Effector memory CD4-positive, alpha-beta T cell (primary cell): Measurements from ENCODE around the gene KCTD5.

Experiments used
- DNase-seq, 3 donors: peaks; one replicate each; pipeline ENCODE4 v3.0.0-alpha.2; 2020
- H3K27ac ChIP-seq: 2 replicates; pipeline ENCODE4 v1.7.0; 2013; ENCODE audit warnings: mild to moderate bottlenecking, low read length, moderate library complexity; ENCODE audit not compliant: insufficient read depth, poor library complexity, severe bottlenecking
- H3K27me3 ChIP-seq: replicated peaks from 2 replicates; pipeline ENCODE4 v1.7.0; 2013; ENCODE audit warnings: mild to moderate bottlenecking, low read length; ENCODE audit not compliant: insufficient read depth, control insufficient read depth, poor library complexity, severe bottlenecking
- H3K36me3 ChIP-seq: 2 replicates; pipeline ENCODE4 v1.7.0; 2013; ENCODE audit warnings: mild to moderate bottlenecking, low read length, moderate library complexity; ENCODE audit not compliant: control insufficient read depth, insufficient read depth
- H3K4me1 ChIP-seq: 2 replicates; pipeline ENCODE4 v1.7.0; 2013; ENCODE audit warnings: low read length, mild to moderate bottlenecking; ENCODE audit not compliant: control insufficient read depth, insufficient read depth, poor library complexity, severe bottlenecking
- H3K4me3 ChIP-seq: 2 replicates; pipeline ENCODE4 v1.7.0; 2013; ENCODE audit warnings: low read length, low read depth, mild to moderate bottlenecking; ENCODE audit not compliant: insufficient read depth, poor library complexity, severe bottlenecking
- H3K9me3 ChIP-seq: 2 replicates; pipeline ENCODE4 v1.7.0; 2013; ENCODE audit warnings: mild to moderate bottlenecking, low read length, moderate library complexity; ENCODE audit not compliant: control insufficient read depth

Gene KCTD5

GRCh38 chr16:2749936-2750335, 67.6 kb downstream of the KCTD5 start:
- H3K36me3 ChIP-seq: no peaks in the 10 kb centered on the region
- no peak overlapping the region for H3K4me3 ChIP-seq
- H3K4me1 ChIP-seq: peaks cover 11% of the 10 kb centered on the region
- no peaks in the 10 kb centered on the region for H3K9me3 ChIP-seq
- no peak overlapping the region for H3K27ac ChIP-seq
- no peak for DNase-seq
- H3K27me3 ChIP-seq: no peaks in the 10 kb centered on the region

- peaks cover 22% of the 10 kb centered on the region for H3K4me1 ChIP-seq
- peak overlapping the region; percentile 98 for H3K27ac ChIP-seq
- H3K9me3 ChIP-seq: no peaks in the 10 kb centered on the region
- peak overlapping the region; percentile 80 for H3K4me3 ChIP-seq
- H3K27me3 ChIP-seq: no peaks in the 10 kb centered on the region
- H3K36me3 ChIP-seq: peaks cover under 1% of the 10 kb centered on the region
- no peak for DNase-seq
These were observed 69.3 kb downstream of the KCTD5 start for GRCh38 chr16:2751577-2752034.

DNA sequence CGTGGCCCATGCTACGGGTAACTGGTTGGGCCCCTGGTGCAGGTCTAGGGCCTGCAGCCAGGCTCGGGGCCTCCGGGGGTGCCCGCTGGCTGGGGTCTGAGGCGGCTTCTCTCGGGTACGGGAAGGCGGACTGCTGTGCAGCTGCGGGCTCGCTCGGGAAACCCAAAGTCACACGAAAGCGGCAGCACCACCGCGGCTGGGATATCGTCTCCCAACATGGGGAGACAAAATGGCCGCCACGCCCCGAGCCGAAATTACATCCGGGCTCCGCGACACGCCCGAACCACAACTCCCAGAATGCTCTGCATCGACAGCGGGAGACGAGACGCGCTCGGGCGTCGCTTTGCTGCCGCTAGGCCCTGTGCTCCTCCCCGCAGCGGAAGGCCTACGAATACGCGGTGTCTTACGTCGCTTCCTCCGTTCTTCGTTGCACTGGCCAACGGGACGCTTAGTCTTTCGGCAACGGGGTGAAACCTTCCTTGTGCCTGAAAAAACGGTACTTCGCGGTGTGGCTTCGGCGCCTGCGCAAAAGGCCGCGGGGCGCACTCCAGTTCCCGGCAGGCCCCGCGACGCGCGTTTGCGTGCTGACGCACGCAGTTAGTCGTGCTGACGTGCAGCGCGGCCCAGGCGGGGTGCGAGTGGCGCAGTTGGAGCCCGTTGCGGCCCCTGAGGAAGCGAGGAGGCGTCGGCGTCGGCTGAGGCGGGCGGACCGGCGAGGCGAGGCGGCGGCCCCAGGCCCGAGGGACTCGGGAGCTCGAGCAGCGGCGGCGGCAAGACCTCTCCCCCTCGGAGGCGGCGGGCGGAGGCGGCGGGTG, 69.9 kb downstream of the KCTD5 start, which contains the start of gene SRRM2:
TSS of gene SRRM2 (plus strand) at position 604 of the 815 bp plus-strand sequence. CDS start 3,727 bp downstream, outside the sequence.
- Histone ChIP-seq H3K27me3 (no peaks in the 10 kb centered on the region), H3K9me3 (no peaks in the 10 kb centered on the region), H3K4me1 (peaks cover 22% of the 10 kb centered on the region), H3K36me3 (peaks cover 7% of the 10 kb centered on the region), H3K4me3 (peak within 1 kb of the TSS; percentile 80), H3K27ac (peak within 1 kb of the TSS; percentile 98)
- DNase-seq: peak; percentile 85 to 91 (median 89)

GRCh38 chr16:2752850-2753732, 70.8 kb downstream of the KCTD5 start:
- DNase-seq: peak in 2 of 3 donors; percentile 44 to 59
- peak overlapping the region; percentile 80 for H3K4me3 ChIP-seq
- peaks cover 15% of the 10 kb centered on the region for H3K36me3 ChIP-seq
- peaks cover 22% of the 10 kb centered on the region for H3K4me1 ChIP-seq
- peak overlapping the region; percentile 98 for H3K27ac ChIP-seq
- H3K9me3 ChIP-seq: no peaks in the 10 kb centered on the region
- H3K27me3 ChIP-seq: no peaks in the 10 kb centered on the region

DNA sequence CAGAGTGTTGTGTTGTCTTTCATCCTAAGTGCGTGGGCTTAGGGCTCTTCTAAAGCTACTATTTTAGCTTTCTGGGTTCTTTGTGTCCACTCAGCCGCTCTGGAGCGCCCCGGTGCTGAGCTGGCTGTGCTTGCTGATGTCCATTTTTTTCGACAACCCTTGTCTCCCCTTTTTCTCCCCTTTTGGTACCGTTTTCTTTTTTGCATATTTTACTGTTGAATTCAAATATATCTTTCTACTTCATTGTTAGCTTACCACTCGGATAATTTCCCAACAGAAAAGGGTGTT, 71.4 kb downstream of the KCTD5 start:
- no peaks in the 10 kb centered on the region for H3K27me3 ChIP-seq
- peaks cover 22% of the 10 kb centered on the region for H3K4me1 ChIP-seq
- peak overlapping the region; percentile 80 for H3K4me3 ChIP-seq
- H3K9me3 ChIP-seq: no peaks in the 10 kb centered on the region
- peak overlapping the region; percentile 98 for H3K27ac ChIP-seq
- DNase-seq: no peak
- H3K36me3 ChIP-seq: peaks cover 21% of the 10 kb centered on the region

GRCh38 chr16:2755158-2755557, 72.8 kb downstream of the KCTD5 start:
- no peak for DNase-seq
- Histone ChIP-seq H3K9me3 (no peaks in the 10 kb centered on the region), H3K36me3 (peaks cover 36% of the 10 kb centered on the region), H3K4me3 (no peak overlapping the region), H3K27ac (peak overlapping the region; percentile 98), H3K27me3 (no peaks in the 10 kb centered on the region), H3K4me1 (peaks cover 22% of the 10 kb centered on the region)

DNA sequence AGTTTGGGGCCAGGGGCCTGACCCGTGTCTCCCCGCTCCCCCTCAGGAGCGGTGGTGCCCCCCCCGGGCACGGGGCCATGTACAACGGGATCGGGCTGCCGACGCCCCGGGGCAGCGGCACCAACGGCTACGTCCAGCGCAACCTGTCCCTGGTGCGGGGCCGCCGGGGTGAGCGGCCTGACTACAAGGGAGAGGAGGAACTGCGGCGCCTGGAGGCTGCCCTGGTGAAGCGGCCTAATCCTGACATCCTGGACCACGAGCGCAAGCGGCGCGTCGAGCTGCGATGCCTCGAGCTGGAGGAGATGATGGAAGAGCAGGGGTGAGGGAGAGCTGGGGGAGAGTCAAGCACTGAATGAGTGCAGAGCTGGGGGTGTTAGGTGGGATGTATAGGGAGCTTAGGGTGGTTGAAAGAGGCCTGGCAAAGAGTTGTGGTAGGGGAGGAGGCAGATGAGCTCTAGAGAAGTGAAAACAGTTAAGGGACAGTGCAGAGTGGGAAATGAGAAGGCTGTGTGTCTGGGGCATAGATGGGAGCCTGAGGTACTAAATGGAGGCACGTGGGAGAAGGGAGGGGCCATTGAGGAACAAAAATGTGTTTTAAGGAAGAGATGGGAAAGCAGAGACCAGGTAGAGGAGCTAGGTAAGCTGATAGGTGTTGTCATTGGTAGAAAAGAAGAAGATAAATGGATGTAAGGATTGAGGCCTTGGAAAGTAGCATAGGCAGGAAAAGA, 74.1 kb downstream of the KCTD5 start:
- Histone ChIP-seq H3K27ac (no peak overlapping the region), H3K9me3 (no peaks in the 10 kb centered on the region), H3K36me3 (peaks cover 49% of the 10 kb centered on the region), H3K4me3 (no peak overlapping the region), H3K4me1 (peaks cover 22% of the 10 kb centered on the region), H3K27me3 (no peaks in the 10 kb centered on the region)
- no peak for DNase-seq

GRCh38 chr16:2757344-2757743, 75.0 kb downstream of the KCTD5 start:
- Histone ChIP-seq H3K9me3 (no peaks in the 10 kb centered on the region), H3K36me3 (peaks cover 58% of the 10 kb centered on the region), H3K4me1 (peaks cover 19% of the 10 kb centered on the region), H3K4me3 (no peak overlapping the region), H3K27me3 (no peaks in the 10 kb centered on the region), H3K27ac (no peak overlapping the region)
- no peak for DNase-seq
